CD4-positive, alpha-beta T cell (primary cell): Measurements from ENCODE around the gene PRG2. TPM values are rescaled to one million over a fixed set of nuclear protein-coding genes. Genes with fewer than 3 reads are reported as not detected.

Experiments used
- ATAC-seq: fragments of 200-7000 bp; cut with Tn5 transposase; one replicate; pipeline ENCODE4 v1.10.0; 2022; ENCODE audit warnings: mild to moderate bottlenecking; ENCODE audit not compliant: poor library complexity
- CTCF ChIA-PET: fragments of 350-600 bp; sonication (Branson Sonifier 250); formaldehyde crosslinking; loops from one replicate; lab custom pipeline; 2021; ENCODE audit warnings: antibody characterized with exemption, inconsistent platforms; lab: Charles Lee
- POLR2A ChIA-PET: fragments of 350-600 bp; sonication (Branson Sonifier 250); formaldehyde crosslinking; loops from one replicate; lab custom pipeline; 2021; ENCODE audit warnings: antibody characterized with exemption, inconsistent platforms; lab: Charles Lee
- DNase-seq, 14 experiments: peaks; one replicate each; pipeline ENCODE4 v3.0.0-alpha.2; 2013 to 2020; ENCODE audit warnings: mixed read lengths in 2 of 14
- H3K27ac ChIP-seq, 2 donors: one replicate each; pipeline versions ENCODE4 v1.5.1 to v1.7.0; 2013; ENCODE audit warnings: low read length in 2 of 2, low read depth in 1 of 2, mild to moderate bottlenecking in 1 of 2
- H3K27me3 ChIP-seq, 2 experiments: 1 replicate in 1 of 2; 2 replicates in 1 of 2; pipeline versions ENCODE4 v1.6.1 to v1.7.0; 2013; ENCODE audit warnings: low read length in 2 of 2, control low read depth in 1 of 2, mild to moderate bottlenecking in 1 of 2, moderate library complexity in 1 of 2; ENCODE audit not compliant: insufficient read depth in 2 of 2, control insufficient read depth in 1 of 2
- H3K36me3 ChIP-seq: one replicate; pipeline ENCODE4 v1.6.1; 2013; ENCODE audit warnings: low read length, control low read depth; ENCODE audit not compliant: insufficient read depth
- H3K4me1 ChIP-seq: one replicate; pipeline ENCODE4 v1.6.1; 2013; ENCODE audit warnings: low read length, control low read depth; ENCODE audit not compliant: insufficient read depth
- H3K4me3 ChIP-seq: one replicate; pipeline ENCODE4 v1.5.1; 2013; ENCODE audit warnings: mild to moderate bottlenecking, low read length, moderate library complexity
- H3K9me3 ChIP-seq, 2 experiments: 1 replicate in 1 of 2; 2 replicates in 1 of 2; pipeline versions ENCODE4 v1.6.1 to v1.7.0; 2013; ENCODE audit warnings: low read length in 2 of 2, mild to moderate bottlenecking in 2 of 2, control low read depth in 1 of 2, moderate library complexity in 1 of 2; ENCODE audit not compliant: control insufficient read depth in 1 of 2, insufficient read depth in 1 of 2
- H3K27ac Mint-ChIP-seq: one replicate; pipeline ENCODE4 v1.8.0; 2020; ENCODE audit warnings: mixed read lengths
- H3K27me3 Mint-ChIP-seq: one replicate; pipeline ENCODE4 v1.8.0; 2021; ENCODE audit warnings: mixed read lengths
- H3K36me3 Mint-ChIP-seq: one replicate; pipeline ENCODE4 v1.8.0; 2021; ENCODE audit warnings: low read depth, mixed read lengths
- H3K4me1 Mint-ChIP-seq: one replicate; pipeline ENCODE4 v1.8.0; 2021; ENCODE audit warnings: low read depth, mixed read lengths
- H3K4me3 Mint-ChIP-seq: one replicate; pipeline ENCODE4 v1.8.0; 2020; ENCODE audit warnings: mild to moderate bottlenecking, mixed read lengths
- H3K9me3 Mint-ChIP-seq: one replicate; pipeline ENCODE4 v1.8.0; 2020; ENCODE audit warnings: mixed read lengths
- intact Hi-C, 2 experiments: fragments of 100-400 bp; cut with DNase I in 1 of 2; cut with micrococcal nuclease in 1 of 2; formaldehyde crosslinking; loops; one replicate each; pipeline versions ENCODE4 v1.15.1 to v1.9.0; 2023 to 2025; cut with DNase I, micrococcal nuclease
- total RNA-seq, 174 experiments: library from RNA in 2 of 174; stranded (reverse) in 2 of 174; gene quantifications; one replicate each; pipeline ENCODE4 v1.2.3 and lab custom pipeline; 2021 to 2026
- TF ChIP-seq, protein P1 (sequence below): fragments of 200-600 bp; IDR thresholded peaks from one replicate; pipeline ENCODE4 v1.8.0; 2022; ENCODE audit warnings: antibody characterized with exemption, mild to moderate bottlenecking

PRG2 gene
- total RNA-seq, 2 experiments from 2014 or later = 0.53 to 1.1 TPM

DNA sequence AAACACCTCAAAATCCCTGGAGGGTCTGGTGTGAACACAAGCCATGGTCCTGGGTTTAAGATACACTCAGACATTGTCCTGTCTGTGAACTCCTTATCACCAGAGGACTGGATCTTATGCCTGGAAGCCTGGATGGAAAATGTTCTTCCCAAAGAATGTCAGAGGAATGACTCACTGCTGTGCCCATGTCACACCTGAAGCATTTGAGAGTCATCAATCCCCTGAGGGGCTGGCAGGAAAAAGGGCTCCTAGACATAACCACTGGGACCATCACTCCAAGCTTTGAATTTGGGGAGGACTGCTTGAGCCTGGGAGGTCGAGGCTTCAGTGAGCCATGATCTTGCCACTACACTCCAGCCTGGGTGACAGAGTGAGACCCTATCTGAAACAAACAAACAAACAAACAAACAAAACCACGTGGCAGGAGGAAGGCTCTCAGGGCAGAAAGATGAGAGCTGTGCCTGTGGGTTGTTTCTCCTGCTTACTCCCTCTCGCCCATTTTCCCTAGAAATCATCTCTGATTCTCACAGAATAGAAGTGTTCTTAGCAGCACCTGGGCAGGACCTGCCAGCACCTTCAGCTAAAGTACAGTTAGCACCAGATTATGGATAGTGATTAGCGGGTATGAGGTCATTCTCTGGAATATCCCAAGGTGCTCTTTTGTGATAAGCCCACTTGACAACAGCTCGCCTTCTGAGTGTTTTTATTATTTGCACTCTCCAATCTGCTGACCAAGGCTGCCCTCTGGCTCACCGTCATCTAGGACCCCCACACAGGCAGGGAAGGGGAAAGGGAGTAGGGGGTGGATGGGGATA lies 11.9 kb upstream of the PRG2 start:
- DNase-seq = no peak
- Mint-ChIP-seq H3K27ac (no peak overlapping the region), H3K4me1 (no peaks in the 10 kb centered on the region), H3K4me3 (no peak overlapping the region), H3K36me3 (peaks cover 17% of the 10 kb centered on the region), H3K27me3 (no peaks in the 10 kb centered on the region), H3K9me3 (no peaks in the 10 kb centered on the region)
- peaks cover 10% of the 10 kb centered on the region for H3K36me3 ChIP-seq
- intact Hi-C loops = no loop called here
- POLR2A ChIA-PET = interaction anchor here (0.7 kb wide), 1 partner anchor 376 kb away, joined by 3 read pairs; no protein-coding TSS in a partner anchor
- H3K27ac ChIP-seq = no peak overlapping the region
- ATAC-seq = no peak
- TF ChIP-seq, protein P1, sequence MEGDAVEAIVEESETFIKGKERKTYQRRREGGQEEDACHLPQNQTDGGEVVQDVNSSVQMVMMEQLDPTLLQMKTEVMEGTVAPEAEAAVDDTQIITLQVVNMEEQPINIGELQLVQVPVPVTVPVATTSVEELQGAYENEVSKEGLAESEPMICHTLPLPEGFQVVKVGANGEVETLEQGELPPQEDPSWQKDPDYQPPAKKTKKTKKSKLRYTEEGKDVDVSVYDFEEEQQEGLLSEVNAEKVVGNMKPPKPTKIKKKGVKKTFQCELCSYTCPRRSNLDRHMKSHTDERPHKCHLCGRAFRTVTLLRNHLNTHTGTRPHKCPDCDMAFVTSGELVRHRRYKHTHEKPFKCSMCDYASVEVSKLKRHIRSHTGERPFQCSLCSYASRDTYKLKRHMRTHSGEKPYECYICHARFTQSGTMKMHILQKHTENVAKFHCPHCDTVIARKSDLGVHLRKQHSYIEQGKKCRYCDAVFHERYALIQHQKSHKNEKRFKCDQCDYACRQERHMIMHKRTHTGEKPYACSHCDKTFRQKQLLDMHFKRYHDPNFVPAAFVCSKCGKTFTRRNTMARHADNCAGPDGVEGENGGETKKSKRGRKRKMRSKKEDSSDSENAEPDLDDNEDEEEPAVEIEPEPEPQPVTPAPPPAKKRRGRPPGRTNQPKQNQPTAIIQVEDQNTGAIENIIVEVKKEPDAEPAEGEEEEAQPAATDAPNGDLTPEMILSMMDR = no peak
- no peaks in the 10 kb centered on the region for H3K9me3 ChIP-seq
- CTCF ChIA-PET = interaction anchor here (0.6 kb wide), 1 partner anchor 56 kb away, joined by 3 read pairs; no protein-coding TSS in a partner anchor
- H3K27me3 ChIP-seq = no peaks in the 10 kb centered on the region
- no peak overlapping the region for H3K4me3 ChIP-seq
- H3K4me1 ChIP-seq = peaks cover 4% of the 10 kb centered on the region

DNA sequence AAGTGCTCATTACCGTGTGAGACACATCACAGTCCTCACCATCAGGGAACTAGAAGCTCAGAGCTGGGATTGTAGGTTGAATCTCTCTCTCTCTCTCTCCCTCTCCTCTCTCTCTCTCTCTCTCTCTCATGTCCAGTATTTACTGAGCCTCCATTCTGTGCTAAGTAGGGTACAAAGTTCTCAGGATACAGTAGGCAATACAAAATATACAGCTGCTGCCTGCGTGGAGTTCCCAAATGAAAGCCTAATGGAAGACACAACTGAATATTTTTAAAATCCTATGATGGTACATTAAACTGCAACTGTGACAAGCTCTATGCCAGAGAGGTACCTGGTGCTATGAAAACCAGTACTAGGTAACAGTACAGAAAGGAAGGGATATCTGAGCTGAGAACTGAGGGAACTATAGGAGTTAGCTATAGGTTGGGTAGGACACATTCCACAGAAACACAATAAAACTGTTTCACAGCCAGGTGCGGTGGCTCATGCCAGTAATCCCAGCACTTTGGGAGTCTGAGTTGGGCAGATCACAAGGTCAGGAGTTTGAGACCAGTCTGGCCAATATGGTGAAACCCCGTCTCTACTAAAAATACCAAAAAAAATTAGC lies 9.6 kb upstream of the PRG2 start:
- POLR2A ChIA-PET = no interaction called here
- no peaks in the 10 kb centered on the region for H3K27me3 ChIP-seq
- Mint-ChIP-seq H3K4me1 (no peaks in the 10 kb centered on the region), H3K27me3 (no peaks in the 10 kb centered on the region), H3K4me3 (no peak overlapping the region), H3K9me3 (no peaks in the 10 kb centered on the region), H3K27ac (no peak overlapping the region), H3K36me3 (no peaks in the 10 kb centered on the region)
- no peak for ATAC-seq
- H3K27ac ChIP-seq = no peak overlapping the region
- CTCF ChIA-PET = interaction anchor here (0.6 kb wide), 1 partner anchor 819 kb away, joined by 4 read pairs; no protein-coding TSS in a partner anchor
- H3K4me1 ChIP-seq = no peaks in the 10 kb centered on the region
- intact Hi-C loops = no loop called here
- no peaks in the 10 kb centered on the region for H3K36me3 ChIP-seq
- no peak for DNase-seq
- no peak overlapping the region for H3K4me3 ChIP-seq
- TF ChIP-seq, protein P1 = no peak
- H3K9me3 ChIP-seq = no peaks in the 10 kb centered on the region

DNA sequence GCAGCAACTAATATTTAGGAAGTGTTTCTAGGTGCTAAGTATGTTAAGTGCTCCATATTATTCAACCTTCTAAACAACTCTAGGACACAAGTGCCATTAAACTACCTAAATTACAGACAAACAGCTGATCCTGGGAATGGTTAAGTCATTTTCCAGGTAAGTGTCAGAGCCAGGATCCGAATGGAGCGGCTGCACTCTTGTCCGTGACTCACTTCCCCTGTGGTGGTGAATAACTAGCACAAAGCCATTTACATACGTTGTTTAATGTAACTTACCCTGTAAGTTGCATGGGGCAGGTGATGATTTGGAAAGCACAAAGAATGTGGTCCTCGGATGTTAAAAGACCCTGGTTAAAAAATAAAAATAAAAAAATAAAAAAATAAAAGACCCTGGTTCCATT lies 8.8 kb upstream of the PRG2 start:
- ATAC-seq = no peak
- ChIA-PET POLR2A (no interaction called here), CTCF (interaction anchor here (0.6 kb wide), 1 partner anchor 356 kb away, joined by 3 read pairs; no protein-coding TSS in a partner anchor)

More for the DNA sequence above, 8.8 kb upstream of the PRG2 start:
- Histone ChIP-seq H3K36me3 (no peaks in the 10 kb centered on the region), H3K4me1 (no peaks in the 10 kb centered on the region), H3K4me3 (no peak overlapping the region), H3K27ac (no peak overlapping the region), H3K9me3 (no peaks in the 10 kb centered on the region), H3K27me3 (no peaks in the 10 kb centered on the region)
- no peaks in the 10 kb centered on the region for H3K4me1 Mint-ChIP-seq
- H3K27me3 Mint-ChIP-seq = no peaks in the 10 kb centered on the region
- no peaks in the 10 kb centered on the region for H3K36me3 Mint-ChIP-seq
- TF ChIP-seq, protein P1 = no peak
- no peaks in the 10 kb centered on the region for H3K9me3 Mint-ChIP-seq
- no peak for DNase-seq
- no peak overlapping the region for H3K27ac Mint-ChIP-seq
- no peak overlapping the region for H3K4me3 Mint-ChIP-seq
- intact Hi-C loops = no loop called here
